Right lobe of liver (tissue), 4 donors: Measurements from ENCODE around the gene PEX1.

Experiments
- POLR2A ChIP-seq: fragments of 450-650 bp; IDR thresholded peaks from one replicate; pipeline ENCODE4 v1.6.1; 2017; ENCODE audit warnings: antibody characterized with exemption, mild to moderate bottlenecking
- TF ChIP-seq, protein P1 (sequence below), 4 donors: fragments of 200-600 bp in 3 of 4; fragments of 450-650 bp in 1 of 4; IDR thresholded peaks; one replicate each; pipeline versions ENCODE4 v1.5.1 to v1.8.0; 2016 to 2022; ENCODE audit warnings: antibody characterized with exemption in 4 of 4, mild to moderate bottlenecking in 2 of 4
- donor health status: DM: no; HTN: no; CAD: no.
- donor health status: DM: no; HTN: no; CAD: no.
- donor health status: DM: no; HTN: yes; CAD: no.

DNA sequence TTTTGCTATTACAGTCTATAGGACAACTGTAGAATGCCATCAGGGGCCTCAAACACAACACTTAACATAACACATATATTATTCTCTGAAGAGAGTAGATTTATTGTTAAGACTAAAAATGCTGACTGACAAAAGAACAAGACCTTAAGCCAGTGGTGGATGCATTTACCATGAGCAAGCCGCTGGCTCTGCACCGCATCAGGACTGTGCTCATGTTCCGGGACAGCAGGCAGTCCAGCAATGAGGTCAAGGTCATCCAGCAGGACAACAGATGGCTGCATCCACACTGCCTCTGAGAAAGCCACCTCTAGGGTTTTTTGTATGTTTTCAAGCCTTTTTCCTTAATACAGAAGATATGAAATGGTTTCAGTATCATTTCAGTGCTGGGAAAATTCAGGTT is 23.8 kb downstream of the PEX1 start:
- TF ChIP-seq, protein P1, sequence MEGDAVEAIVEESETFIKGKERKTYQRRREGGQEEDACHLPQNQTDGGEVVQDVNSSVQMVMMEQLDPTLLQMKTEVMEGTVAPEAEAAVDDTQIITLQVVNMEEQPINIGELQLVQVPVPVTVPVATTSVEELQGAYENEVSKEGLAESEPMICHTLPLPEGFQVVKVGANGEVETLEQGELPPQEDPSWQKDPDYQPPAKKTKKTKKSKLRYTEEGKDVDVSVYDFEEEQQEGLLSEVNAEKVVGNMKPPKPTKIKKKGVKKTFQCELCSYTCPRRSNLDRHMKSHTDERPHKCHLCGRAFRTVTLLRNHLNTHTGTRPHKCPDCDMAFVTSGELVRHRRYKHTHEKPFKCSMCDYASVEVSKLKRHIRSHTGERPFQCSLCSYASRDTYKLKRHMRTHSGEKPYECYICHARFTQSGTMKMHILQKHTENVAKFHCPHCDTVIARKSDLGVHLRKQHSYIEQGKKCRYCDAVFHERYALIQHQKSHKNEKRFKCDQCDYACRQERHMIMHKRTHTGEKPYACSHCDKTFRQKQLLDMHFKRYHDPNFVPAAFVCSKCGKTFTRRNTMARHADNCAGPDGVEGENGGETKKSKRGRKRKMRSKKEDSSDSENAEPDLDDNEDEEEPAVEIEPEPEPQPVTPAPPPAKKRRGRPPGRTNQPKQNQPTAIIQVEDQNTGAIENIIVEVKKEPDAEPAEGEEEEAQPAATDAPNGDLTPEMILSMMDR (IDR thresholded peaks at IDR 0.05): no peak
- TF ChIP-seq POLR2A: no peak
